Neuron (in vitro differentiated cells): ENCODE measurements around the gene TLR8.

Source experiments
- H2AFZ ChIP-seq: one replicate; pipeline ENCODE4 v1.6.1; 2013; ENCODE audit warnings: low read depth, mild to moderate bottlenecking, inconsistent platforms, low read length, moderate library complexity
- H3K27me3 ChIP-seq: one replicate; pipeline ENCODE4 v1.6.1; 2013; ENCODE audit warnings: low read length; ENCODE audit not compliant: insufficient read depth
- H3K36me3 ChIP-seq: one replicate; pipeline ENCODE4 v1.6.1; 2013; ENCODE audit warnings: low read length; ENCODE audit not compliant: insufficient read depth
- H3K4me1 ChIP-seq: one replicate; pipeline ENCODE4 v1.6.1; 2013; ENCODE audit warnings: low read length; ENCODE audit not compliant: insufficient read depth
- H3K4me3 ChIP-seq: 2 replicates; pipeline ENCODE4 v1.5.1; 2013; ENCODE audit warnings: mild to moderate bottlenecking, low read length, moderate library complexity
- H3K9me3 ChIP-seq: one replicate; pipeline ENCODE4 v1.6.1; 2013; ENCODE audit warnings: low read length

Gene TLR8

DNA sequence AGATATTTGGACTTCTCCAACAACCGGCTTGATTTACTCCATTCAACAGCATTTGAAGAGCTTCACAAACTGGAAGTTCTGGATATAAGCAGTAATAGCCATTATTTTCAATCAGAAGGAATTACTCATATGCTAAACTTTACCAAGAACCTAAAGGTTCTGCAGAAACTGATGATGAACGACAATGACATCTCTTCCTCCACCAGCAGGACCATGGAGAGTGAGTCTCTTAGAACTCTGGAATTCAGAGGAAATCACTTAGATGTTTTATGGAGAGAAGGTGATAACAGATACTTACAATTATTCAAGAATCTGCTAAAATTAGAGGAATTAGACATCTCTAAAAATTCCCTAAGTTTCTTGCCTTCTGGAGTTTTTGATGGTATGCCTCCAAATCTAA lies 19.3 kb upstream of the TLR8 start:
- H3K4me1 ChIP-seq: no peaks in the 10 kb centered on the region
- no peak overlapping the region for H2AFZ ChIP-seq
- peaks cover 3% of the 10 kb centered on the region for H3K27me3 ChIP-seq
- no peak overlapping the region for H3K4me3 ChIP-seq
- no peaks in the 10 kb centered on the region for H3K9me3 ChIP-seq
- H3K36me3 ChIP-seq: no peaks in the 10 kb centered on the region

DNA sequence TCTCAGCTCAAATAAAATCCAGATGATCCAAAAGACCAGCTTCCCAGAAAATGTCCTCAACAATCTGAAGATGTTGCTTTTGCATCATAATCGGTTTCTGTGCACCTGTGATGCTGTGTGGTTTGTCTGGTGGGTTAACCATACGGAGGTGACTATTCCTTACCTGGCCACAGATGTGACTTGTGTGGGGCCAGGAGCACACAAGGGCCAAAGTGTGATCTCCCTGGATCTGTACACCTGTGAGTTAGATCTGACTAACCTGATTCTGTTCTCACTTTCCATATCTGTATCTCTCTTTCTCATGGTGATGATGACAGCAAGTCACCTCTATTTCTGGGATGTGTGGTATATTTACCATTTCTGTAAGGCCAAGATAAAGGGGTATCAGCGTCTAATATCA lies 18.7 kb upstream of the TLR8 start:
- peaks cover 3% of the 10 kb centered on the region for H3K27me3 ChIP-seq
- H3K4me1 ChIP-seq: no peaks in the 10 kb centered on the region
- no peaks in the 10 kb centered on the region for H3K9me3 ChIP-seq
- no peaks in the 10 kb centered on the region for H3K36me3 ChIP-seq
- no peak overlapping the region for H3K4me3 ChIP-seq
- H2AFZ ChIP-seq: no peak overlapping the region

DNA sequence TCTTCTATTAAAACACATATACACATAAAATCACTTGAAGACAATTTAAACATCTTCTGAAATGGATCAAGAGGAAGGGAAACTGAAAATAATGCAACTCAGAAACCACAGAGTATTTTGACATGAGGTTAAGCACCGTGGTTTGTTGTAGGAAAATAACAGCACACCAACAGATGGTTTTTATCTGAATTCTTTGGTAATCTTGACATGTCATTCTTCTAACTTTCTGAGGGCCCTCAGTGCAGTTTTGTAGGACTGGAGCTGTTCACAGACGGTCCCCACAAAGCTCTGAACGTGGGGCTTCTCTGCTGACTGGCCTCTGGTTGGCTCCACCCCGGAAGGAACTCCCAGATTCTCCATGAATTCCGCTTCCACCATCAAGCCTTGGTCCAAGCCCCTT lies 16.0 kb upstream of the TLR8 start:
- Histone ChIP-seq H3K36me3 (no peaks in the 10 kb centered on the region), H2AFZ (no peak overlapping the region), H3K4me1 (no peaks in the 10 kb centered on the region), H3K9me3 (no peaks in the 10 kb centered on the region), H3K27me3 (no peaks in the 10 kb centered on the region), H3K4me3 (no peak overlapping the region)

DNA sequence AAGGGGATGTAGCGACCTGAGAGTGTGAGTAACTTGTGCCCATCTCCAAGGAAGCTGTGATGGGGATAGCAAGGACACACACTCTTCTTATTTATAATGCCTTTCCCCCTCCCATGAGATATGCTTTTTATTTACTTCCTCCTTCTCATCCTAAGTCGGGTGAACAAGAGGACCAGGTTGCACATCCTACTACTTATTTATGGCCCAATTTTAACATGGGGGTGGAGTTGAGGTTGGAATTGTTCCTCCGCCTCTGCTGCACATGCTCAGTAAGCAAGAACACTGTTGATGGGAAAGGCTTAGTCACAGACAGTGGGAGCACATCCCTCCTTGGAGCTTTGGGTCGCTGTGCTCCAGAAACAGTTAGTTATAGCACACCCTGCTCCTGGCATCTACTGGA lies 15.2 kb upstream of the TLR8 start:
- H3K36me3 ChIP-seq: no peaks in the 10 kb centered on the region
- H3K27me3 ChIP-seq: no peaks in the 10 kb centered on the region

DNA sequence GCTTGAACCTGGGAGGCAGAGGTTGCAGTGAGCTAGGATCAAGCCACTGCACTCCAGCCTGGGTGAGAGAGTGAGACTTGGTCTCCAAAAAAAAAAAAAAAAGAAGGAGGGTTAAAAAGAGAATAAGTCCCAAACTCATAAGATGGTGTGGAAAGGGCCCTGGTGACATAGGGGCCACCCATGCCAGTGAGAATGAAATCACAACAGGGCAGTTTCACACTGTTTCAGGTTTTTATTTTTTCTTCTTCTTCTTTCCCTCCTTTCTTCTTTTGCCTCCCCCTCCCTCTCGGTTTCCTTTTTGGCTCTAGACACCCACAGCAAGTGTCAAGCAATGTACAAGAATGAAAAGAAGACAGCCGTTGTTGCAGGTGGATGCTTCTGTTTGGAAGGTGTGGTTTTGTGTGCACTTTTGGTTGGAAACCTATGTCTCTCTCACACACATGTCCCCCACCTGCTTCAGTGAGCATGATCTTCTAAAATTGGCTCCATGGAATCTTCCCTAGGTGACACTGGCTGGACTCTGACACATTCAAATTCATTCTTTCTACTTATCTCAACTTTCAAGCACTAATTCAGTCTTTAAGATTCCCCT lies 14.4 kb upstream of the TLR8 start:
- H3K4me3 ChIP-seq: no peak overlapping the region
- H3K27me3 ChIP-seq: no peaks in the 10 kb centered on the region
- no peaks in the 10 kb centered on the region for H3K36me3 ChIP-seq
- H2AFZ ChIP-seq: no peak overlapping the region
- no peaks in the 10 kb centered on the region for H3K9me3 ChIP-seq
- no peaks in the 10 kb centered on the region for H3K4me1 ChIP-seq

More for the DNA sequence above, 15.2 kb upstream of the TLR8 start:
- Histone ChIP-seq H3K4me3 (no peak overlapping the region), H2AFZ (no peak overlapping the region), H3K9me3 (no peaks in the 10 kb centered on the region), H3K4me1 (no peaks in the 10 kb centered on the region)

DNA sequence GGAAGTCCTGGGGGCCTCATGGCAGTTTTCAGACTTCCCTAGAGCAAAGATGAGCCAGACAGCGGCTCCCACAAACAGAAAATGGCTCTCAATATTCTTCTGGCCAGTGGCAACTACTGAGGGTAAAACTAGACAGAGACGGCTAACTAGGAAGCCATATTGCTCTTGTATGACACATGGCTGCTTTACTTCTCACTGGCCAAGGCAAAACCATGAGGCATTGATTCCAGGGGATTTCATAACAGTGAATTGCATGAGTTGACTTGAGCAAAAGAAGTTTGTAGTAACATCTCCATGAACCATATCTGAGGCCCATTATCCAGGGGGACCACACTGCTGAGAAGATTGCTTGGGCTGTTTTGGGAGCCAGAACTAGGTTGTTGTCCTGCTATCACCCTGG lies 13.7 kb upstream of the TLR8 start:
- Histone ChIP-seq H3K36me3 (no peaks in the 10 kb centered on the region), H3K9me3 (no peaks in the 10 kb centered on the region), H3K4me3 (no peak overlapping the region), H3K27me3 (no peaks in the 10 kb centered on the region), H2AFZ (no peak overlapping the region), H3K4me1 (no peaks in the 10 kb centered on the region)

DNA sequence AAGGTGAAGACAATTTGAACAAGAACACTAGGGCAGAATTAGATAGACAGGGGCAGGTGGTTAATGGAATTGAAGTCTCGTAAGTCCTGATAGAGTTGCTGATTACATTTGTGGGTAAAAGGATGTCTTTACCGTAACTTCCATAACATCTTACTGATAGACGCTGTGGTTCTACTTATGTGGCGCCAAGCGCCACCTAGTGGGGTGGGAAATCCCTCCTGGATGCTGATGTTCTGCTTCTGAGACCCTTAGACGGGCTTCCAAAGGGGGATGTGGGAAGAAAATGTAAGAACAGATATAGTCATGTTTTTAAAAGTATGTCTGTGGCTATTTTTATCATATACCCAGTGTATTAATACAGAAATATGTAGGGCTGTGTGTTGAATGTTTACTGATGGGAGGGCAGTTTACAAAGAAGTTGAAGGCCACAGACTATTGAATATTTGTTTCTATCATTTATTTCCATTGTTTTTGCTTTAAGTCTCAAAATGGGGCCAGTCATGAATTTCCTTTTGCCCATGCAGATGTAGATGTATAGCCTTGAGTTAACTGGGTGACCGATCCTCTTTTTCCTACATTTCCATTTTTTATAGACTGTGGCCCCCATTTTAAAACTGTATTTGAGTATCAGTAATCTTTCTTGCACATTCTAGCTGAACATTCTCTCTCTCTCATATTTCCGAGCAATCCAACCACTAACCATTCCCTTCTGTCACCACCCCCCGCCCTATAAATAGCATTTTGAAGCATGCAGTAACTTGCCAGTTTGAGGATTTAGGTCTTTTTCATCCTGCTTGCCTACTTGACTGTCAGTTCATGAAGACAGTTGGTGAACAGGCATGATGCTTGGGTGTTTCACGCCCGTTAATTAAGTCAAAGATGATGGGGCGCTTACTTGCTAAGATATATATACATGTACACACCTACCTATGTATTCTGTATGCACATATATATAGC lies 12.1 kb upstream of the TLR8 start:
- H3K4me1 ChIP-seq: no peaks in the 10 kb centered on the region
- H3K27me3 ChIP-seq: no peaks in the 10 kb centered on the region
- H2AFZ ChIP-seq: no peak overlapping the region
- no peak overlapping the region for H3K4me3 ChIP-seq
- H3K36me3 ChIP-seq: no peaks in the 10 kb centered on the region
- no peaks in the 10 kb centered on the region for H3K9me3 ChIP-seq

DNA sequence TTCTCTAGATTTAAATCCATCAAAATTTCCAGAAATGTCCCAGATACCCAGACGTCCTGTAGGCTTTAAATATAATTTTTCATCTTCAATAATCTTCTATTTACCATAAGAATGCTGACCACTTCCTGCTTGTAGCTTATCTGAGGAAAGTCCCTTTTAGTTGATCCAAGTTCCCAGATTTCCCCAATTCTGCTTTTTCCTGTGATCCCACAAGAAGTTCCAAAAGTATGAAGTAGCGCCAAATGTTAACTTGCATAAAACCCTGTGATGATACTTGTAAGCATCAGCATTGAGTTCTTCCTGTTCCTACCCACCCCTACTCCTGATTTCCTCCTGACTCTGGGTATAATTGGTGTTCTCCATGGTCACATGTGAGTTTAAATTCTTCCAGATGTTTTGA lies 10.6 kb upstream of the TLR8 start:
- Histone ChIP-seq H2AFZ (no peak overlapping the region), H3K27me3 (no peaks in the 10 kb centered on the region), H3K4me1 (no peaks in the 10 kb centered on the region), H3K36me3 (no peaks in the 10 kb centered on the region), H3K4me3 (no peak overlapping the region), H3K9me3 (no peaks in the 10 kb centered on the region)

DNA sequence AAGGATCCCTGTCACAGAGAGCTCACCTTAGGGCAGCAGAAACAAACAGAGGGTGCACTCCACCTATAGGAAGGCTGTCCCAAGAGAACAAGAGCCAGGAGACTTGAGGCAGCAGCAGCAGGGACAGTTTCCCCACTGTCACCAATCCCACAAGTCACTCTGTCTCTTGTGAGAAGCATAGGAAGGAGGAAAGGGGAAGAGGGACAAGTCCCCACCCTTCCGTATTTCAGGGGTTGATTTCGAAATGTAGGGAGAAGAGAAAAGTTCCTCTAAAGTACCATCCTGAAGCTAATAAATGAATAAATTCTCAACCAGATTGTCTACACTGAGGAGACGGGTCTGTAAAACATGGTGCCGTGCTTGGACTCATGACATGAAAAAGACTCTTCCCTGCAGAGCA lies 9.5 kb upstream of the TLR8 start:
- Histone ChIP-seq H3K36me3 (no peaks in the 10 kb centered on the region), H2AFZ (no peak overlapping the region), H3K9me3 (no peaks in the 10 kb centered on the region), H3K4me3 (no peak overlapping the region), H3K27me3 (no peaks in the 10 kb centered on the region), H3K4me1 (no peaks in the 10 kb centered on the region)

DNA sequence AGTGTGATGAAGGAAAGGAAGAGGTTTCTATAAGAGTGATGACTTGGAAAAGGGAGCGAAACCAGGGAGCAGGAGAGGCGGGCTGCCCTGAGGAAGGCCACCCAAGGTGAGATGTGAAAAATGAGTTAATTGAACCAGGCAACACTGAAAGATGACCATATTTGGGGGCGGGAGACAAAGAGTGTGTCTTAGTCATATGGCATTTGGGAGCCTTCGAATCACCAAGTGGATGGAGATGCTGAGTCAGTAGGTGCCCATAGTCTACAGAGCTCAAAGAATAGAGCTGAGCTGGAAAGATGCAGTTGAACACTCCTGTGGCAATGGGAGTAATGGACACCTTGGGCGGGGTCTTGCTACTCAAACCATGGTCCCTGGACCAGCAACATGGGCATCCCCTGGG lies 8.3 kb upstream of the TLR8 start:
- H2AFZ ChIP-seq: no peak overlapping the region
- H3K36me3 ChIP-seq: no peaks in the 10 kb centered on the region

DNA sequence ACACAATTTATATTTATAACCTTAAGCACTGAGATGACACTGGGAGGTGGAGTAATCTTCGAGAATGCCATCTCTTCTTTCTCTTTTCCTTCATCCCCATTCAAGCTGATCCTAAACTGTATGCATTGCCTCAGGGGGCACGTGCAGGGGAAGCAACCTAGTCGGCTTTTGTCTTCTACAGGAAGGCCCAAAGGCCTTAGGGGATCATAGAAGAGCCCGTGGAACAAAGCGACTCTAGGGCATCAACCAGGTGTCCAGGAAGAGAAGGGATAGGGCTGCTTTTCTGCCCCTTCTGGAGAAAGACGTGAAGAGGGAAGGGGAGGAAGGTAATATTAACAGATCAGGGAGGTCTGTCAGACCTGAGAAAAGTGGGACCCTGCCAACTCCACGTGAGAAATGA lies 6.9 kb upstream of the TLR8 start:
- H3K4me3 ChIP-seq: no peak overlapping the region
- H3K9me3 ChIP-seq: no peaks in the 10 kb centered on the region
- H3K4me1 ChIP-seq: no peaks in the 10 kb centered on the region
- no peaks in the 10 kb centered on the region for H3K36me3 ChIP-seq
- no peak overlapping the region for H2AFZ ChIP-seq
- no peaks in the 10 kb centered on the region for H3K27me3 ChIP-seq

More for the DNA sequence above, 8.3 kb upstream of the TLR8 start:
- H3K4me3 ChIP-seq: no peak overlapping the region
- no peaks in the 10 kb centered on the region for H3K9me3 ChIP-seq
- H3K4me1 ChIP-seq: no peaks in the 10 kb centered on the region
- no peaks in the 10 kb centered on the region for H3K27me3 ChIP-seq

DNA sequence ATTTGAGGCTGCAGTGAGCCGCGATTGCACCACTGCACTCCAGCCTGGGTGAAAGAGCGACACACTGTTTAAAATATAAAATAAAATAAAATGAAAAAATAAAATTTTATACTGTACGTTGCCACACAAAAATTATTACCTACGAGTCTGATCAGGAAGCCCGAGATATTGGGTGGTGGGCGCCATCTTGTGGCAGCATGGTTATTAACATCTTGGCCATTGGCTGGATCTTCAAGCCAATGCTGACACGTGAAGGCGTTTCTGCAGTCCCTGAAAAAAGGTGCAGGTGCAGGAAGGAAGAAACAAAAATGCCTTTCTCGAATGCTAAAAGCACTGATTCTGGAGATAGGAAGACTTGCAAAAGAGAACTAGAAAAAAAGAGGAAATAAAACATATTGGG lies 4.9 kb upstream of the TLR8 start:
- Histone ChIP-seq H3K27me3 (peaks cover 3% of the 10 kb centered on the region), H3K4me3 (no peak overlapping the region), H3K4me1 (no peaks in the 10 kb centered on the region), H2AFZ (no peak overlapping the region), H3K9me3 (no peaks in the 10 kb centered on the region), H3K36me3 (no peaks in the 10 kb centered on the region)

DNA sequence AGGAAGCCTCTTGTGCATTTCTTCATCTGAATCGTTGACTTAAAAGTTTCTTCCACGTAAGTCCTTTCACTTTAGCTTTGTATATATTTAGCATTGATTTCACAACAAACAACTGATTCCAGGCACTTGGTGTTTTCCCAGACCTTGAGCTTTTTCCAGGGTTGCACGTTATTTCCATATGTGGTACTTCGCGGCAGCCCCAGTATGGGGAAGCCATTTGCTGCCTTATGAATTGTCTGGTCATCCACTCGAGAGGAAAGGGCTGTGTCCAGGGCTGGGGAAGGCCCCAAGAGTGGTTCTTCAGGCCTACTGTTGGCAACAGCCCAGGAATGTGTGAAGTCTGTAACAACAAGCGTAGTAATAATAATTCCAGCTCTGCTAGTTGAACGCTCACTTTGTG lies 2.8 kb upstream of the TLR8 start:
- H3K27me3 ChIP-seq: peaks cover 3% of the 10 kb centered on the region

More for the DNA sequence above, 2.8 kb upstream of the TLR8 start:
- no peak overlapping the region for H3K4me3 ChIP-seq
- no peak overlapping the region for H2AFZ ChIP-seq
- no peaks in the 10 kb centered on the region for H3K9me3 ChIP-seq
- H3K36me3 ChIP-seq: no peaks in the 10 kb centered on the region
- no peaks in the 10 kb centered on the region for H3K4me1 ChIP-seq
